Islet precursor cell (in vitro differentiated cells): Measurements from ENCODE around the gene BTBD6.

Source experiments
- DNase-seq: peaks from one replicate; pipeline ENCODE4 v3.0.0-alpha.2; 2018

Gene BTBD6

DNA sequence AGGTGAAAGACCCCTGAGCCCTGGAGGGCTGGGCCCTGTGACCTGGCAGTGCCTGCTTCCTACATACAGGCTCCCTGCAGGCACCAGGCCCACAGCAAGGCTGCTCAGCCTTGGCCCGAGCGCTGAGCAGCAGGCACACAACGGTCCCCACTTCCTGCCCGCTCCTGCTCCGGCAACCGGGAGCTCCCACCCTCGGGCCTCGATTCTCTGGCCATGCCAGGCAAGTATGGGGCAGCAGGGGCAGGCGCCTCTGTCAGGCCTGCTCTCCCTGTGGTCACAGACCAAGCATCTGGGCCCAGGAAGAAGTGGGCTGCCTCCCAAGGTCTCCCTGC lies 36.6 kb upstream of the BTBD6 start:
- no peak for DNase-seq

DNA sequence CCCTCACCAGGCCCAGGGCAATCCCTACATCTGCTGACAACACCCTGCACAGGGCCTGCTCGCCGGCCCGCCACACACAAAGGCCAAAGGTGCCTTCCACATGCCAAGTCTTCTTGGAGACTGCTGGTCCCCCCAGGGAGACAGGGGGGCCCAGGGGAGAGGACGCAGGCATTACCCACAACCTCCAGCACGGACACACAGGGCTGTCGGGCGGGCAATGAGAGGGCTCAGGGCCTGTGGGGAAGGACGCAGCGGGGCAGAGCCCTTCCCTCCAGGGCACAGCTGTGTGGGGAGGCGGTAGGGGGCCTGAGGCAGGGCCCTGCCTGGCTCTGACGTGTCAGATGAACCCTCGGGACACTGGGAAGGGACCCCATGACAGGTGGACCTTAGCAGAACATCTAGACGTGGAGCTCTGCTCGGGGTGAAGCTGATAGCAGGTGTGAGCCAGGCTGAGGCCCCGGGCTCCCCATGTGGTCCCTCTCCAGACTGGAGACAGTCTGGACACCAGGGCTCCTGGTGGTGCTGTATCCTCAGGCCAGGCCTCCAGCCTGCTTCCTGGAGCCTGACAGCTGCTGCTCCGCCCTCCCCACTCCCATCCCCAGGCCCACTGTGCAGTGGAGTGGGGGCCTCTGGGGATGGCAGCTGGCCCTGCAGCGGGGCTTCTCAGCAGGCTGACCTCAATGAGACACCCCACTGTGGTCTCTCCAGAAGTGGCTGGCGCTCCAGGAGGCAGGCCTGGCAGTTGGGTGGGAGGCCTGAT lies 35.6 kb upstream of the BTBD6 start:
- DNase-seq, result no peak

DNA sequence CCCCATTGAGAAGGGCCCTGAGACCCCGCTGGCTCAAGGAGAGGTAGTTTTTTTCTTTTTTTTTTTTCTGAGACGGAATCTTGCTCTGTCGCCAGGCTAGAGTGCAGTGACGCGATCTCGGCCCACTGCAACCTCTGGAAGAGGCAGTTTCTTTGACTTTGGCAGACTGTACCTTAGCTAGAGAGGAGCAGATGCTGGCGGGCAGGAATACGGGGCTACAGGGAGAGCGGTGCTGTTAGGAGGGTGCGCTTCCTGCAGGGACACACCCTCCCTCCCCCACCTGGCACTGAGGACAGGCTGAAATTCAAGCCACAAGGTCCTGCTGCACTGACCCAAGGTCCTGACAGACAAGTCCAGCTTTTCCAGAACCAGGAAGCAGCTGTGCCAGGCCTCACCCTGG lies 35.0 kb upstream of the BTBD6 start:
- no peak for DNase-seq

DNA sequence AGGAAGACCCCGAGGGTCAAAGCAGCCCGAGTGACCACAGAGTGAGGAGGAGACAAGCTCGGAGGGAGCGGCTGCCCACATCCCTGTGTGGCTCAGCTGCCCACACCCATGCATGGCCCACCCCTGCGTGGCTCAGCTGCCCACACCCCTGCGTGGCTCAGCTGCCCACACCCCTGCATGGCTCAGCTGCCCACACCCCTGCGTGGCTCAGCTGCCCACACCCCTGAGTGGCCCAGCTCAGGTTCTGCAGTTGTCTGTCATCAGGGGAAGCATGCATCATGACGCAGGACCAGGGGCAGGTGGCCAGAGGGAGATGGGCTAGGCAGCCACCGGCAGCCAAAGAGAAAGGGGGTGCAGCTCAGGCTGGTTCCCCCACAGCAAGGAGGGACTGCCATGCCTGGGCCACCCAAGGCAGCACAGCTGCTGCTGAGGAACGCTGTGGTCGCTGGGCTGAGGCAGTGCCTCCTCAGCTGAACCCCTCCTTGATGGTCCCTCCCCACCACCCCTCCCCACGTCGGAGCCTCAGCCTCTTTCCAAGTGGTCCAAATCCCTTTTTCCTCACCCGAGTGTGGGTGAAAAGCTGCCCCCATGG lies 33.9 kb upstream of the BTBD6 start:
- no peak for DNase-seq

DNA sequence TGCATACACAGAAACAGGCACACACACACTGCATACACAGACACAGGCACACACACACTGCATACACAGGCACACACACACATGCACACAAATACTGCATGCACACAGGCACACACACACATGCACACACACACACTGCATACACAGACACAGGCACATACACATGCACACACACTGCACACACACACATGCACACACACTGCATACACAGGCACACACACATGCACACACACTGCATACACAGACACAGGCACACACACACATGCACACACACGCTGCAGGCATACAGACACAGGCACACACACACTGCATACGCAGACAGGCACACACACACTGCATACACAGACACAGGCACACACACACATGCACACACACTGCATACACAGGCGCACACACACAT lies 32.7 kb upstream of the BTBD6 start:
- no peak for DNase-seq

DNA sequence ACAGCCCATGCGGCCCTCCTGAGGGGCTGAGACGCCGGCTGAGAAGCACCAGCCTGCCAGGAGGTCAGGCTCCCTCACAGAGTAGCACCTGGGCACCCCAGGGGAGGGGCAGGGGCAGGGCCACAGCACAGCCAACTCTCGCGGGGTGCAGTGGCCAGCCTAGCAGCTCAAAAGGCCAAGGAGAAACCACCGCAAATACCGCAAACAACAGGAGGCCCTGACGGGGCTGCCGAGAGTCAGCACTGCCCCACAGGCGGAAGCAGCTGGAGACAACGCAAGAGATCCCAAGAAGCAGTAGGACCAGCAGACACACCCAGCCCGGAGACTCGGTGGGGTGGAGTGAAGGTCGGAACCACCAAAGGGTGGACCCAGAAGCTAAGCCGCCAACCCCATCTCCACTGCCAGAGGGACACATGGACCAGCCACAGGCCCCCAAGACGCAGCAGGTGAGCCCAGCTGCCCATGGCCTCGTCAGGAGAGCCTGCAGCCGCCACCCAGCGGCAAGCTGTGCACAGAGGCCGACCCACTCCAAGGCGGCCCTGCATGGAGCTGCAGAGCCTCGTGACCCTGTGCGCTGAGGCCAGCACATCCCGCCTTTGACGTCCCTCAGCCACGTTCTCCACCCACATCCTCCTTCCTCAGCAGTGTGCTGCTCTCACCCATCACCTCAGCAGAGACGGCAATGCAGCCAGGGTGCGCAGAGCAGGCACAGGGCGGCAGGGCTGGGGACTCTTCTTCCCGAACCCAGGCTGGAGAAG lies 31.7 kb upstream of the BTBD6 start:
- no peak for DNase-seq

- DNase-seq, result no peak
Observed at GRCh38 chr14:105217774-105218173, 30.6 kb upstream of the BTBD6 start.

DNA sequence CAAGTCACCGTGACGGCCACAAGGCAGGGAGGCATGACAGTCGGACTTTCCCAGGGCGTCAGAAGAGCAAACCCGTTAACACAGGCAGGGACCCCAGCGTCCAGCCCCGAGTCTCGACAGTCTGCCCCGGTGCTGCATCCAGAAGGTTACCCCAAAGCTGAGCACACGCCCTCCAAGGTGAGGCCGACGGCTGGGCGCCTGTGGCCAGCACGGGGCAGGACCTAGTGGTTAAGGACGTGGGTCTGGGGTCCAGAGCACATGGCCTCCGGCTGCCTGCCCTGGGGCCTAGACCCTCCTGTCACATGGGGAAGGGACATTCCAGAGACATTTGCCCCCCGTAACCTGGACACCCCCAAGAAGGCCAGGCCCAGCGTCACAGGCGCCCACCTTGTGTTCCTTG lies 29.7 kb upstream of the BTBD6 start:
- DNase-seq, result no peak

GRCh38 chr14:105219043-105219612 lies 29.2 kb upstream of the BTBD6 start:
- no peak for DNase-seq

DNA sequence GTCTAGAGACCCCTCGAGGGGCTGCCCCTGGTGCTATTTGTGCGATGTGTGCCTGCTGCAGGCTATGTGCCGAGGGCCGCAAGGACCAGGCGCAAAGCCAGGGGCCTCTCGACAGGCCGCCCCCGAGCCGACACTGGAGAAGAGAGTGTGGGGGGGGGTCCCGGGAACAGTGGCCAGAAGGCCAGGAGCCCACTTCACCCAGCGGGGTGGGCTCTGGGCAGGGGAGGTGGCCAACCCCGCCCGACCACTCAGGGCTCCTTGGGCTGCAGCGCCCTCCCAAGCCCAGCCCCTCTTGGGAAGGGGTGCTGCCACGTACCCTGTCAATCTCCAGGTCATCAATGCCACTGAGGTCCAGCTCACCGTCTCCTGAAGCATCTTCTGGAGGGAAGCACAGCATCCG lies 28.6 kb upstream of the BTBD6 start:
- no peak for DNase-seq

GRCh38 chr14:105220699-105221597 lies 27.4 kb upstream of the BTBD6 start:
- DNase-seq, result no peak

DNA sequence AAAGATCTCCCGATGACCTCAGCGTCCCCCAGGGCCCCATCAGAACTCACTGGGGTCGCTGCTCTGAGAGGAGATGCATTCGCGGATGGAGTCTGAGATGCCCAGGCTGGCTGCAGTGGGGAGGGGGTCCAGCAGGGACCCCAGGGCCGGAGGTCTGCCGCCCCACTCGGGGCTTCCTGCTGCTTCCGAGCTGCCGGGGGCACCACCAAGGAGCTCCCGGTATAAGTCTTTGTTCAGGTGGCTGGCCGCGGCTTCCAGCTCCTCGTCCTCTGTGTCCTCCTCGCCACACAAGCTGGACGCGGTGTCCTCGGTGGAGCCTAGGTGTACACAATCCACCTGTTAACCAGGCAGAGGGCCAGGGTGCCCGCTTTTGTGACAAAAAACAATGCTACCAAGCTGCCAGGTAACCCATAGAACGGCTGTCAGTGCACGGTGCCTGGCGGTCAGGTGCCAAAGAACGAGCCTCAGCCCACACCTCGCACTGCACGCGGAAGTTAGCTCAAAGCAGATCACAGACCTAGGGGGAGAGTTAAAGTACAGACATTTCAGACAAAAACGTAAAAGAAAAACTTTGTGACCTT lies 26.6 kb upstream of the BTBD6 start:
- DNase-seq, result no peak

- no peak for DNase-seq
Observed at GRCh38 chr14:105223260-105223659, 25.1 kb upstream of the BTBD6 start.

DNA sequence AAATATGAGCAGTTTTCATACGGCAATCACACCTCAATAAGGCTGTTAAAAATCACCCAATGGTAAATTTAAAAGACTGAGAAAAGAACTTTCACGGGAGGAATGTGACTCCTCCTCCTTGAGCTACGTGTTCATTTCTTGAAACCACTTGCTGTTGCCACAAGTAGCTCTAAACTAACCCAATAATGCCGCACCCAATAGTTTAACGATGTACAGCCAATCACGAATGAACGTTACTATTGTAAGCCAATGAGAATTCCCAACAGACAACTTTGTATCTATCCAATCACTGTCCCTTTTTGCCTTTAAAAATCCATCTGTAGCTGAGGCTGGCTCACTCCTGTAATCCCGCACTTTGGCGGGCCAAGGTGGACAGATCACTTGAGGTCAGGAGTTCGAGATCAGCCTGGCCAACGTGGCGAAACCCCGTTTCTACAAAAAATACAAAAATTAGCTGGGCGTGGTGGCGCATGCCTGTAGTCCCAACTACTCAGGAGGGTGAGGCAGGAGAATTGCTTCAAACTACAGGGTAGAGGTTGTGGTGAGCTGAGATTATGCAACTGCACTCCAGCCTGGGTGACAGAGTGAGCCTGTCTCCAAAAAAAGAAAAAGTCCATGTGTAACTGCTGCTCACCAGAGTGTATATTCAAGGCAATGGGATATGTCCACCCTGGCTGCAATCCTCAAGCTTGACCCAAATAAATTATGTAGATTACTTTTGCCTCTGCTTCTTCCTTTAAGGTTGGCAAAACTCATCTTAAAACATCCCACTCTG lies 24.4 kb upstream of the BTBD6 start:
- no peak for DNase-seq

DNA sequence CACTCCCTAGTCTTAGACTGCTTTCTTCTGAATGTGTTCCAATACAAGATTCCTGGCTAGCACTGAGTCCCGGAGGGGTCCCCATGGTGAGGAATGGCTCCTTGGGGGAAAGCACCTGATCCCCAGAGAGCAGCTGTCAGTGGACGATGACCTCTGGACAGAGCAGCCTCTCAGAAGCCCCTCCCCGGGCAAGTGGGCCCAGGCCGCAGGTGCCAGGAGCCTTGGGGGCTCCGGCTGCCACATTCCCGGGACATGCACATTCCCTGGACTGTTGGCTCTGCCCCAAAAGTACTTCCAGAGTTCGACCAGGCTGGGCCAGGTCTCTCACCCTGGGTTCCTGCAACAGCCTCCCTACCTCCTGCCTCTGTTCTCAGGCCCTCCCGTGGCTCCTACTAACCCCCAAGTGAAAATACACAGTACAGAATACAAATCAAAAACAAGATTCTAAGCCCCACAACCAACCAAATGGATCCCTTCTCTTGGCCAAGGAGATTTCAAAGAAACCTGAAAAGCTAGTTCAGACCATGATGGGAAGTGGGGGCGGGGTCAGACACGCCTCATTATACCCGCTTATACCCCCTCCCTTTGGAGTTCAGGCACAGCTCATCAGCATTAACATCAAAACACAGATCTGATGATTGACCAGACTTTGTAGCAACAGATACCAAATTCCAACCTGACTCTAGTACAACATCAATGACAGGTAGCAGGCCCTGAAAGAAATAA lies 23.3 kb upstream of the BTBD6 start:
- no peak for DNase-seq

GRCh38 chr14:105226198-105226597 lies 22.1 kb upstream of the BTBD6 start:
- DNase-seq, result no peak

DNA sequence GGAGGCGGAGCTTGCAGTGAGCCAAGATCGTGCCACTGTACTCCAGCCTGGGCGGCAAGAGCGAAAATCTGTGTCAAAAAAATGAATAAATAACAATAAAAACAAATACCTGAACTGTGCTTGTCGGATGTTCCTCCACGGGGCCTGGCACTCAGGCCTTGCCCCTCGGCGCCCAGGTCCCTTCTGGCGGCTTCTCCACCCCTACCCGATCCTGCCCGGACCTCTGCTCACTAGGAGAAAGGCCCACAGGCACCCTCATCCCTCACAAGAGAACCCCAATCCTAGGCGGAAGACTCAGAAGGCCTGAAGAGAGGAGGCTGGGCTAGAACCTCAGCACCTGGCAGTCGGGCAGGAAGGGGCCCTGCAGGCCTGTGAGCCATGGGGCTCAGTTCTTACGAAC lies 21.0 kb upstream of the BTBD6 start:
- DNase-seq, result no peak

DNA sequence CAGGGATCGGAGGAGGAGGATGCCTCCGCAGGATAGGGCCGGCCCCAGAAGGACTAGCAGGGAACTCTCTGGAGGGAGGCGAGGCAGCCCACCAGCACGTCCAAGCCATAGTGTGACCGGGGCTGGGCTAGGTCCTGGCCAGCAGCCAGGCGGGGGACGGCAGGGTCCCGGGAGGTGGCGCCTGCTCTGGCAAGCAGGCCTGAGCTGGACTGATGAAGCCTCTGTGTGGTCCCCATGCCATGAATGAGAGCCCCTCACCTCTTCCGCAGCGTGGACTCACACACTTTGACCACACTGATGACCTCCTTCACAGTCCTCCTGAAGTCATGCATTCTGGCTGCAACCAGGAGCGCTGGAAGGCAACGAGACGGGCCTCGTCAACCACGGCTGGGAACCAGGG lies 19.8 kb upstream of the BTBD6 start:
- no peak for DNase-seq

DNA sequence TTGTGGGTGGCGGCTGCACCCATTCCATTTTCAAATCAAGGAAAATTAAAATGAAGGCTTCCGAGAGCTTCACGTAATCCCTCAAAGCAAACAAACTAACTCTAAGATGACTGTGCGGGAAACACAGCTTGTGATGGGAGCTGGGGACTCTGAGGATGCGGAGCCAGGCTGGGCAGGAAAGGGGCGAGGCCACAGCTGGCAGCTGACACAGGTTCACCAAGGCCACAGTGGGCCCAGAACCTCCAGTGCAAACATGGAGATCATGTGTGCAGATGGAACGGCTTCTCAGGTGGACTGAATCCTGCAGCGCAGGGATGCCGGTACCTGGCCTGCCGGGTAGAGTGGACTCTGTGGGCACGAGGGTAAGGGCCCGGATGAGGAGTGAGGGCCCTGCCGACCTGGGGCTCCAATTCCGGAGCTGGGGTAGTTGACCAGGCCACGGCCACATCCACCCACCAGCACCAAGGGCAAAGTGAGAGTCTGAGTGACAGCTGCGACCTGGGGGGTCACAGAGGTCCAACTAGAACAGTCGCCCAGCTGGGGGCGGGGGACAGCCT lies 19.2 kb upstream of the BTBD6 start:
- DNase-seq, result no peak

DNA sequence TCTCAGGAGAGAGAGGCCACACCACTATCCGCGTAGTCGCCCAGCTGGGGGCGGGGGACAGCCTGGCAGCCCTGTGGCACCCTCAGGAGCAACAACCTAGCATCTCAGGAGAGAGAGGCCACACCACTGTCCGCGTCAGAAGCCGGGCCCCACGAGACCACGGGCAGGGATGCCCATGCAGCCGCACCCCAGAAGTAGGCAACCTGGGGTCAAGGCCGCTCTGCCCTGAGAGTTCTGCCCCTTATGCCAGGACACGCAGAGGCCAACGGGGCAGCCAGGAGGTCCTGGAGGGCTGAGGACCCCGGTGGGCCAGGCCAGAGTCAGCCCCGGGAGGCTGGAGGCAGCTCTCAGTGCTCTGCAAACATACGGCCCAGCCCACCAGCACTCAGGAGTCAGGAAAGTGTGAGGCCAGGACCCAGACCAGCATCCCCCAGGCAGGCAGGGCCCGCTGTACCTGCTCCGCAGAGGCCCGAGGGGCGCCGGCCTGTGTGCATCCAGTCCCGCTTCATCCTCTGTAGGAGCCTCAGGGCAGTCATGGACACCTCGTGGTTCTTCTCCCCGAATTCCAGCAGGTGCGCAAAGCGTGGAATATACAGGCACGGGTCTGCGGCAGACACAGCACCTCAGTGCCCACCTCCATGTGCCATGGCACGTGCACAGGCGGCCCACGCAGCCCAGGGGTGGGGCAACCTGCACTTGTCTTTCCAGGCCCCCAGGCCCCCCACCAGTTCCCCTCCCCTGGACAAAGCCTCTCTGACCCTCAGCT lies 7.3 kb upstream of the BTBD6 start:
- DNase-seq, result no peak
